Body of pancreas (tissue), 4 donors: ENCODE results near the gene HMCN1.

Experiments
- CTCF ChIP-seq, 7 experiments: fragments of 450-650 bp in 4 of 7; fragments of 200-600 bp in 3 of 7; sonication (generic) in 3 of 7; IDR thresholded peaks; one replicate each; pipeline ENCODE4 v1.5.1; 2016 to 2019; ENCODE audit warnings: antibody characterized with exemption in 7 of 7
- POLR2A ChIP-seq, 3 donors: fragments of 450-650 bp; IDR thresholded peaks; one replicate each; pipeline ENCODE4 v1.6.1; 2016; ENCODE audit warnings: antibody characterized with exemption in 3 of 3, mild to moderate bottlenecking in 2 of 3

- TF ChIP-seq CTCF (IDR thresholded peaks at IDR 0.05): no peak
- no peak for TF ChIP-seq POLR2A (IDR thresholded peaks at IDR 0.05)
These were observed 479.0 kb downstream of the HMCN1 start for GRCh38 chr1:186213225-186213607.
